Loucy (cell line): ENCODE measurements around the gene MS4A10.

ENCODE experiments used
- H2AFZ ChIP-seq: fragments of 200-600 bp; sonication (generic); 2 replicates; pipeline ENCODE4 v1.6.0; 2016; ENCODE audit warnings: antibody characterized with exemption, mild to moderate bottlenecking, low read length, moderate library complexity
- H3F3A ChIP-seq: fragments of 200-600 bp; 2 replicates; pipeline ENCODE4 v1.6.0; 2016; ENCODE audit warnings: antibody characterized with exemption, low read depth, mild to moderate bottlenecking
- H3K27me3 ChIP-seq: fragments of 200-600 bp; sonication (generic); 2 replicates; pipeline ENCODE4 v1.6.1; 2014; ENCODE audit warnings: low read length, mild to moderate bottlenecking; ENCODE audit not compliant: insufficient read depth, poor library complexity, severe bottlenecking
- H3K36me3 ChIP-seq: fragments of 200-600 bp; sonication (generic); 2 replicates; pipeline ENCODE4 v1.6.1; 2016; ENCODE audit warnings: low read length; ENCODE audit not compliant: insufficient read depth
- H3K4me1 ChIP-seq: fragments of 200-600 bp; sonication (generic); 2 replicates; pipeline ENCODE4 v1.5.1; 2014; ENCODE audit warnings: low read length, mild to moderate bottlenecking; ENCODE audit not compliant: insufficient read depth, poor library complexity, severe bottlenecking
- H3K4me2 ChIP-seq: fragments of 200-600 bp; sonication (generic); 2 replicates; pipeline ENCODE4 v1.6.0; 2014; ENCODE audit warnings: antibody characterized with exemption, low read length, low read depth, mild to moderate bottlenecking; ENCODE audit not compliant: poor library complexity, severe bottlenecking
- H3K4me3 ChIP-seq: fragments of 200-600 bp; sonication (generic); 2 replicates; pipeline ENCODE4 v1.5.1; 2014; ENCODE audit warnings: low read length, mild to moderate bottlenecking, mixed read lengths; ENCODE audit not compliant: poor library complexity, severe bottlenecking
- H3K79me2 ChIP-seq: fragments of 200-600 bp; sonication (generic); 2 replicates; pipeline ENCODE4 v1.6.1; 2014; ENCODE audit warnings: low read length; ENCODE audit not compliant: insufficient read depth
- H3K9ac ChIP-seq: fragments of 200-600 bp; sonication (generic); 2 replicates; pipeline ENCODE4 v1.6.0; 2014; ENCODE audit warnings: mild to moderate bottlenecking, low read depth, low read length, moderate library complexity; ENCODE audit not compliant: poor library complexity, severe bottlenecking
- H3K9me2 ChIP-seq: fragments of 200-600 bp; sonication (generic); replicated peaks from 2 replicates; pipeline ENCODE4 v1.6.1; 2016; ENCODE audit warnings: low read depth, low read length, mixed read lengths
- H3K9me3 ChIP-seq: fragments of 200-600 bp; sonication (generic); 2 replicates; pipeline ENCODE4 v1.6.1; 2014; ENCODE audit warnings: mild to moderate bottlenecking, antibody characterized with exemption, low read length, low read depth; ENCODE audit not compliant: insufficient read depth
- H4K20me1 ChIP-seq: fragments of 200-600 bp; sonication (generic); 2 replicates; pipeline ENCODE4 v1.6.0; 2014; ENCODE audit warnings: antibody characterized with exemption, low read length, mild to moderate bottlenecking; ENCODE audit not compliant: insufficient read depth, poor library complexity, severe bottlenecking
- CTCF ChIP-seq: fragments of 200-600 bp; sonication (generic); conservative IDR thresholded peaks from 2 replicates; pipeline ENCODE4 v1.5.1; 2014; ENCODE audit warnings: mild to moderate bottlenecking, antibody characterized with exemption, low read length
- EZH2phosphoT487 ChIP-seq: fragments of 200-600 bp; IDR thresholded peaks from 2 replicates; pipeline ENCODE4 v1.6.1; 2018; ENCODE audit warnings: antibody characterized with exemption, mild to moderate bottlenecking, moderate library complexity, borderline replicate concordance

The MS4A10 gene

GRCh38 chr11:60772666-60773065 is 12.5 kb upstream of the MS4A10 start:
- Histone ChIP-seq H3K27me3 (no peaks in the 10 kb centered on the region), H3K4me2 (no peak overlapping the region), H2AFZ (no peak overlapping the region), H3K4me1 (peaks cover 5% of the 10 kb centered on the region), H3K36me3 (no peaks in the 10 kb centered on the region), H3K79me2 (no peaks in the 10 kb centered on the region), H3F3A (no peaks in the 10 kb centered on the region), H3K9me3 (no peaks in the 10 kb centered on the region), H3K4me3 (no peak overlapping the region), H4K20me1 (no peaks in the 10 kb centered on the region), H3K9ac (no peak overlapping the region), H3K9me2 (no peaks in the 10 kb centered on the region)
- TF ChIP-seq EZH2phosphoT487 = no peak
- no peak for TF ChIP-seq CTCF

GRCh38 chr11:60774726-60775125 is 10.4 kb upstream of the MS4A10 start:
- no peaks in the 10 kb centered on the region for H3K79me2 ChIP-seq
- no peaks in the 10 kb centered on the region for H3K36me3 ChIP-seq
- no peak overlapping the region for H3K9ac ChIP-seq
- no peak overlapping the region for H3K4me3 ChIP-seq
- no peaks in the 10 kb centered on the region for H4K20me1 ChIP-seq
- H2AFZ ChIP-seq = no peak overlapping the region
- no peaks in the 10 kb centered on the region for H3K9me3 ChIP-seq
- no peak overlapping the region for H3K4me2 ChIP-seq
- no peaks in the 10 kb centered on the region for H3K27me3 ChIP-seq
- H3K4me1 ChIP-seq = peaks cover 5% of the 10 kb centered on the region
- no peaks in the 10 kb centered on the region for H3K9me2 ChIP-seq
- H3F3A ChIP-seq = no peaks in the 10 kb centered on the region
- TF ChIP-seq EZH2phosphoT487 = no peak
- no peak for TF ChIP-seq CTCF

GRCh38 chr11:60775420-60775961 is 9.6 kb upstream of the MS4A10 start:
- Histone ChIP-seq H3K4me2 (no peak overlapping the region), H3K9me3 (no peaks in the 10 kb centered on the region), H3K4me3 (no peak overlapping the region), H3K9me2 (no peaks in the 10 kb centered on the region), H2AFZ (peak overlapping the region; percentile 63), H3F3A (no peaks in the 10 kb centered on the region), H3K36me3 (no peaks in the 10 kb centered on the region), H3K27me3 (no peaks in the 10 kb centered on the region), H4K20me1 (no peaks in the 10 kb centered on the region), H3K9ac (peak overlapping the region; percentile 35), H3K4me1 (peaks cover 5% of the 10 kb centered on the region), H3K79me2 (no peaks in the 10 kb centered on the region)
- TF ChIP-seq CTCF = peak; percentile 96
- TF ChIP-seq EZH2phosphoT487 = no peak
